NCI-H2171 treated with DMSO at 0.1 percent for 48 hours (cell line): ENCODE data around the gene DAPK3.
"Not testable (repeated sequence)": the region's sequence is repeated elsewhere in the genome, so short reads cannot be mapped to it uniquely, and the experiment has no call there.

Experiments used
- DNase-seq: peaks from one replicate; lab custom pipeline; 2025; lab: John Stamatoyannopoulos, UW

The DAPK3 gene

GRCh38 chr19:3978145-3978544 lies 7.2 kb upstream of the DAPK3 start:
- DNase-seq: no peak

GRCh38 chr19:3977242-3978143 lies 6.6 kb upstream of the DAPK3 start:
- no peak for DNase-seq

- no peak for DNase-seq
Measured at GRCh38 chr19:3976495-3977241, 5.8 kb upstream of the DAPK3 start.

- DNase-seq: no peak
Measured at GRCh38 chr19:3975637-3976087, 4.8 kb upstream of the DAPK3 start.

GRCh38 chr19:3975144-3975543 lies 4.2 kb upstream of the DAPK3 start:
- no peak for DNase-seq

GRCh38 chr19:3970313-3970807 lies 539 bp downstream of the DAPK3 start:
- DNase-seq: no peak

GRCh38 chr19:3969435-3970312 lies 1.2 kb downstream of the DAPK3 start:
- DNase-seq: no peak

- no peak for DNase-seq
Measured at GRCh38 chr19:3968556-3969434, 2.1 kb downstream of the DAPK3 start.

GRCh38 chr19:3967983-3968382 lies 2.9 kb downstream of the DAPK3 start:
- DNase-seq: not testable (repeated sequence)

- DNase-seq: peak; percentile 31
Measured at GRCh38 chr19:3966051-3967017, 4.6 kb downstream of the DAPK3 start.

- no peak for DNase-seq
Measured at GRCh38 chr19:3964256-3965194, 6.4 kb downstream of the DAPK3 start.

GRCh38 chr19:3963458-3964255 lies 7.2 kb downstream of the DAPK3 start:
- DNase-seq: no peak

GRCh38 chr19:3961007-3961406 lies 9.9 kb downstream of the DAPK3 start:
- DNase-seq: no peak

GRCh38 chr19:3959766-3960131 lies 11.2 kb downstream of the DAPK3 start:
- no peak for DNase-seq

GRCh38 chr19:3958836-3959765 lies 11.8 kb downstream of the DAPK3 start:
- DNase-seq: no peak

- DNase-seq: no peak
Measured at GRCh38 chr19:3955688-3956087, 15.2 kb downstream of the DAPK3 start.

- DNase-seq: not testable (repeated sequence)
Measured at GRCh38 chr19:3955276-3955675, 15.6 kb downstream of the DAPK3 start.
